ENCODE results near the gene MUC16.

Gene MUC16

GRCh38 chr19:9037400-9038062 lies 27.3 kb upstream of the MUC16 start:
- no peak for DNase-seq (ENCODE audit: low read depth, low spot score)
- in situ Hi-C loops (cut with HindIII; ENCODE audit: low sequenced_read_pairs), result no loop called here
- no peak overlapping the region for H3K4me3 ChIP-seq (ENCODE audit: low read depth, low read length)
- TF ChIP-seq CTCF (IDR thresholded peaks at IDR 0.05; ENCODE audit: low read depth, low read length), result no peak

- in situ Hi-C loops (cut with HindIII; ENCODE audit: low sequenced_read_pairs), result no loop called here
- TF ChIP-seq CTCF (IDR thresholded peaks at IDR 0.05; ENCODE audit: low read depth, low read length), result no peak
- no peak overlapping the region for H3K4me3 ChIP-seq (ENCODE audit: low read depth, low read length)
- DNase-seq (ENCODE audit: low read depth, low spot score), result no peak
These were observed 22.0 kb upstream of the MUC16 start for GRCh38 chr19:9032136-9032631.

- in situ Hi-C loops (cut with HindIII; ENCODE audit: low sequenced_read_pairs), result no loop called here
- no peak for TF ChIP-seq CTCF (IDR thresholded peaks at IDR 0.05; ENCODE audit: low read depth, low read length)
- no peak for DNase-seq (ENCODE audit: low read depth, low spot score)
- no peak overlapping the region for H3K4me3 ChIP-seq (ENCODE audit: low read depth, low read length)
These were observed 8.1 kb upstream of the MUC16 start for GRCh38 chr19:9018163-9018875.

GRCh38 chr19:9014803-9015202 lies 4.6 kb upstream of the MUC16 start:
- DNase-seq (ENCODE audit: low read depth, low spot score), result no peak
- no peak for TF ChIP-seq CTCF (IDR thresholded peaks at IDR 0.05; ENCODE audit: low read depth, low read length)
- in situ Hi-C loops (cut with HindIII; ENCODE audit: low sequenced_read_pairs), result no loop called here

GRCh38 chr19:9013988-9014387 lies 3.8 kb upstream of the MUC16 start:
- no peak for TF ChIP-seq CTCF (IDR thresholded peaks at IDR 0.05; ENCODE audit: low read depth, low read length)

More at GRCh38 chr19:9014803-9015202, 4.6 kb upstream of the MUC16 start:
- H3K4me3 ChIP-seq (ENCODE audit: low read depth, low read length), result no peak overlapping the region

GRCh38 chr19:9011875-9012274 lies 1.7 kb upstream of the MUC16 start:
- H3K4me3 ChIP-seq (ENCODE audit: low read depth, low read length), result no peak overlapping the region
- in situ Hi-C loops (cut with HindIII; ENCODE audit: low sequenced_read_pairs), result no loop called here
- TF ChIP-seq CTCF (IDR thresholded peaks at IDR 0.05; ENCODE audit: low read depth, low read length), result no peak
- no peak for DNase-seq (ENCODE audit: low read depth, low spot score)

More at GRCh38 chr19:9013988-9014387, 3.8 kb upstream of the MUC16 start:
- in situ Hi-C loops (cut with HindIII; ENCODE audit: low sequenced_read_pairs), result no loop called here
- no peak overlapping the region for H3K4me3 ChIP-seq (ENCODE audit: low read depth, low read length)
- no peak for DNase-seq (ENCODE audit: low read depth, low spot score)
